ENCODE data around the gene RAB35. TPM values are rescaled to one million over a fixed set of nuclear protein-coding genes. Genes with fewer than 3 reads are reported as not detected.

The RAB35 gene
- total RNA-seq, 6 donors from 2014 or later, result 14.2 to 63.1 (median 23.2) TPM

- Histone ChIP-seq H3K4me1 (peaks cover 0 to 8% (median 0%) of the 10 kb centered on the region in 4 donors), H3K27me3 (no peaks in the 10 kb centered on the region), H3K36me3 (no peaks in the 10 kb centered on the region), H3K4me3 (no peak overlapping the region), H3K9me3 (no peaks in the 10 kb centered on the region), H3K27ac (no peak overlapping the region)
- 90 to 95% methylated on average over 4 to 5 of the region's 6 CpGs for WGBS, 2 donors
- no peak for ATAC-seq (ENCODE audit: low FRiP score in 2 of 2)
- no peak for DNase-seq
- TF ChIP-seq EP300 (IDR thresholded peaks at IDR 0.05) (no peak), CTCF (IDR thresholded peaks at IDR 0.05) (no peak), POLR2A (IDR thresholded peaks at IDR 0.05) (no peak), POLR2AphosphoS5 (IDR thresholded peaks at IDR 0.05) (no peak)
Observed at GRCh38 chr12:120076651-120077050, 39.9 kb downstream of the RAB35 start.

- no peak overlapping the region for H3K4me3 ChIP-seq
- TF ChIP-seq POLR2AphosphoS5 (IDR thresholded peaks at IDR 0.05) (no peak), POLR2A (IDR thresholded peaks at IDR 0.05) (no peak), EP300 (IDR thresholded peaks at IDR 0.05) (no peak), CTCF (IDR thresholded peaks at IDR 0.05) (no peak)
- no peak for DNase-seq
Observed at GRCh38 chr12:120075034-120075616, 41.4 kb downstream of the RAB35 start.

GRCh38 chr12:120072472-120073249 is 43.9 kb downstream of the RAB35 start:
- no peak for TF ChIP-seq CTCF (IDR thresholded peaks at IDR 0.05)
- no peak for TF ChIP-seq EP300 (IDR thresholded peaks at IDR 0.05)
- no peak for TF ChIP-seq POLR2AphosphoS5 (IDR thresholded peaks at IDR 0.05)
- no peak for TF ChIP-seq POLR2A (IDR thresholded peaks at IDR 0.05)
- Histone ChIP-seq H3K27me3 (no peaks in the 10 kb centered on the region), H3K4me1 (no peaks in the 10 kb centered on the region), H3K4me3 (no peak overlapping the region), H3K27ac (no peak overlapping the region), H3K36me3 (no peaks in the 10 kb centered on the region), H3K9me3 (no peaks in the 10 kb centered on the region)
- no peak for DNase-seq
- ATAC-seq (ENCODE audit: low FRiP score in 2 of 2), result no peak
- 89 to 94% methylated on average over 17 to 18 of the region's 18 CpGs for WGBS, 2 donors

More at GRCh38 chr12:120075034-120075616, 41.4 kb downstream of the RAB35 start:
- ATAC-seq (ENCODE audit: low FRiP score in 2 of 2), result no peak
- H3K9me3 ChIP-seq, result no peaks in the 10 kb centered on the region
- no peaks in the 10 kb centered on the region for H3K36me3 ChIP-seq
- 86 to 90% methylated on average over 7 of the region's 7 CpGs for WGBS, 2 donors
- H3K27ac ChIP-seq, result no peak overlapping the region
- H3K4me1 ChIP-seq, result peaks cover 0 to 3% (median 0%) of the 10 kb centered on the region in 4 donors
- no peaks in the 10 kb centered on the region for H3K27me3 ChIP-seq

GRCh38 chr12:120071493-120072020 is 45.0 kb downstream of the RAB35 start:
- Histone ChIP-seq H3K27me3 (no peaks in the 10 kb centered on the region), H3K9me3 (no peaks in the 10 kb centered on the region), H3K4me1 (no peaks in the 10 kb centered on the region), H3K27ac (no peak overlapping the region), H3K4me3 (no peak overlapping the region), H3K36me3 (no peaks in the 10 kb centered on the region)
- ATAC-seq (ENCODE audit: low FRiP score in 2 of 2) (no peak), DNase-seq (no peak)
- TF ChIP-seq POLR2A (IDR thresholded peaks at IDR 0.05) (no peak), POLR2AphosphoS5 (IDR thresholded peaks at IDR 0.05) (no peak), CTCF (IDR thresholded peaks at IDR 0.05) (no peak), EP300 (IDR thresholded peaks at IDR 0.05) (no peak)
- WGBS, 2 donors, result 94 to 100% methylated on average over 2 to 6 of the region's 6 CpGs
